GM20431 (cell line): ENCODE measurements around the gene FEN1.

Source experiments
- in situ Hi-C: fragments of 300-500 bp; cut with MseI, MboI; formaldehyde crosslinking; loops from one replicate; pipeline ENCODE4 v1.15.0; 2020; ENCODE audit warnings: low sequenced_read_pairs; ENCODE audit not compliant: unreplicated experiment

Gene FEN1

DNA sequence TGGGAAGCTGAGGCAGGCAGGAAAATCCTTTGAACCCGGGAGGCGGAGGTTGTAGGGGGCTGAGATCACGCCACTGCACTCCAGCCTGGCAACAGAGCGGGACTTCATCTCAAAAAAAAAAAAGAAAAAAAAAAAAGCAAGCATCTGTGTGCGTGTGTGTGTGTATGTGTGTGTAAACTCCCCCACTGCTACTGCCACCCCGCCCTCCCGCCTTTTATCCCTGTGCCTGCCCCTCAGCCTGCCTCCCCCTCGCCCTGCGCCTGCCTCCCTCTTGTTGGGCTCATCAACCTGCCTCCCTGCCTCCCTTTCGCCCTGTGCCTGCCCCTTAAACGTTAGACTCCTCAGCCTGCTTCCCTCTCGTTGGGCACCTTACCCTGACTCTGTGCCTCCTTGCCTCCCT, 18.3 kb upstream of the FEN1 start:
- in situ Hi-C loops = no loop called here

DNA sequence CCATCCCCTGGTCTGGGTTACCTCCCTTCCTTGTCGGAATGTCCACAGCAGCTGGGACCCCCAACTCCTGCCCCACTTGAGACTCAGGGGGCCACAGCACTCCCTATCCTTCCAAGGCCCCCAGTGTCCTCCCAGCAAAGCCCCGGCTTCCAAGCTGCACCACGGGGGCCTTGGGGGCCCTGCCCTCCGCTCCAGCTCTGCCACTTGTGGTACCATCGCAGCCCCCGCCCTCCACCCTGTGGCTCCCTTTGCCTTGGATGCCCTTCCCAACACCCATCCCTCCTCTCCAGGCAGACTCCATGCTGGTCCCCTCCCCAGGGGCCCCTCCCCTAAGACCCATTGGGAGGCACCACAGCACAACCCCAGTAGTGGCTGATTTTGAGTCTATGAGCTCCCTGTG, 17.6 kb upstream of the FEN1 start:
- in situ Hi-C loops = no loop called here

DNA sequence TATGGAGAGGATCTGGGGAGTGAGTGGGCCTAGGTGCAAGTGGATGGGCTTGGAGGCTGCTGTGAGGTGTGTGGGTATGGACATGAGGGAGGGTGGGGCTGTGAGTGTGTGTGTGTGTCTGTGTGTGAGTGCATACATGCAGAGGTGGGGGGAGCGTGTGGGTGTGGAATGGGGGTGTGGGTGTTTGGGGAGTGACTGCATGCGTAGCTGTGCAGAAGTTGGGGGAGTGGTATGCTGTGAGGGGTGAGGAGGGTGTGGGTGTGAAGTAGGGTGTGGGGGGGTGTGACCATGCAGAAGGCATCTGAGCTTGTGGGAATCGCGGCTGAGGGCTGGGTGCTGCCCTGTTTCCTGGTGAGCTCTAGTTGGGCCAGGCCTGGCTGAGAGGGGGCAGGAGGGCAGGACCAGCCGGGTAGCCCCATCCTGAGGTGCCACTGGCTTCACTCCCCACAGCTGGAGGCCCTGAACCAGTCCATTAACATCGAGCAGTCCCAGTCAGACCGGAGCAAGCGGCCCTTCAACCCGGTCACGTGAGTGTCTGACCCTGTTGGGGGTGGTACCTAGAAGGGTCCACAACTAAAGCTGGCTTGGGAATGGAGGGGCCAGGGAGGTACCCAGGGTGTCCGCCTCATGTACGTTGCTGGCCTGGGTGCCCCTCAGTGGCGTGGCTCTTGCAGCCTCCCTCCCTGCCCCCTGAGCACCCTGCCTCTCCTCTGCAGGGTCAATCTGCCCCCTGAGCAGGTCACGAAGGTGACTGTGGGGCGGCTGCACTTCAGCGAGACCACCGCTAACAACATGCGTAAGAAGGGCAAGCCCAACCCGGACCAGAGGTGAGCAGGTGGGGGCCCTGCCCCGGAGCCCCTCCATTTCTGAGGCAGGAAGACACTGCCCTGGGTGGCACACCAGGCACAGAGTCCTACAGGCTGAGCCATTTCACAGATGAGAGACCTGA, 16.8 kb upstream of the FEN1 start:
- in situ Hi-C loops = no loop called here

DNA sequence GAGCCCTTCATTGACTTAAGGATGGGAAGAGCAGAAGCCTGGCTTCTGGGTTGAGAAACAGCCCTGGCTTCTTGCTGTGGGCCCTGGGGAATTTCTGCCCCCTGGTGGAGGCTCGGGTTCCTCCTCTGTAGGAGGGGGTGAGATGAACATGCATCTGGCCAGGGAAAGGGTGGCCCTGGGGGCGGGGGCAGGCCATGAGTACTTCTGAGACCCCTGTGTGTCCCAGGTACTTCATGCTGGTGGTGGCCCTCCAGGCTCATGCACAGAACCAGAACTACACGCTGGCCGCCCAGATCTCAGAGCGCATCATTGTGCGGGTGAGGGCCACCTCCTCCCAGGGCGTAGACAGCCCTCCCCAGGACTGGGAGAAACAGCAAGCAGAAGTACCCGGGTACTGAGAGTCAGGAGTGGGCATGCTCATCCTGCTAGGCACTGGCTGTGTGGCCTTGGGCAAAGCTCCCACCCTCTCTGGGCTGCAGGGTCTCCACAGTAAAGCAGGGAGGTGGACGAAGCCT, 16.1 kb upstream of the FEN1 start:
- in situ Hi-C loops = no loop called here

DNA sequence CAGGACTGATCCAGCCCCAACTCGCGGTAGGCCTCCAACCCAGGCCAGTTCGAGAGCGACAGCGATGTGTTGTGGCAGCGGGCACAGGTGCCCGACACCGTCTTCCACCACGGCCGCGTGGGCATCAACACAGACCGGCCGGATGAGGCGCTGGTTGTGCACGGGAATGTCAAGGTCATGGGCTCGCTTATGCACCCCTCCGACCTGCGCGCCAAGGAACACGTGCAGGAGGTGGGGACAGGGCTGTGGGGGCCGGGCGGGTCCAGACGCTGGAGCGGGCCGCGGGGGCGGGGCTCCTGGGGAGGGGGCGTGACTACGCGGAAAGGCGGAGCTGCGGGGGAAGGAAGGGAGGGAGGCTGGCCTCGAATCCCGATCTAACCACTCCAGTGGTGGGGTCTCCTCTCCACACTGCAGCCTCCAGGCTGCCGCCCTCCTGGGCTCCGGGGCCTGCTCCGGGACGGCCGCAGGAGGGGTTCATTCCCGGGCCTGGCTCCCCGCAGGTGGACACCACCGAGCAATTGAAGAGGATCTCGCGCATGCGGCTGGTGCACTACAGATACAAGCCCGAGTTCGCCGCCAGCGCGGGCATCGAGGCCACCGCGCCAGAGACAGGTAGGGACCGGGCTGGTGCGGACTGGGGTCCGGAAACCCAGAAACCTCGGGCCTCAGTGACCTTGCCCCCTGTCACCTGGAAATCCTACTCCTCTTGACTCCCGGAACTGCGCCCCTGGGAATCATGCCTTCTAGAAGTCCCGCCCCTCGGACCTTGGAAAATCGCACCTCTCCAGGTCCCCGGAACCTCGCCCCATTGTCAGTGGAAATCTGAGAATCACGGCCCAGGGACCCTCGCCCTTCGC, 15.2 kb upstream of the FEN1 start:
- in situ Hi-C loops = no loop called here

DNA sequence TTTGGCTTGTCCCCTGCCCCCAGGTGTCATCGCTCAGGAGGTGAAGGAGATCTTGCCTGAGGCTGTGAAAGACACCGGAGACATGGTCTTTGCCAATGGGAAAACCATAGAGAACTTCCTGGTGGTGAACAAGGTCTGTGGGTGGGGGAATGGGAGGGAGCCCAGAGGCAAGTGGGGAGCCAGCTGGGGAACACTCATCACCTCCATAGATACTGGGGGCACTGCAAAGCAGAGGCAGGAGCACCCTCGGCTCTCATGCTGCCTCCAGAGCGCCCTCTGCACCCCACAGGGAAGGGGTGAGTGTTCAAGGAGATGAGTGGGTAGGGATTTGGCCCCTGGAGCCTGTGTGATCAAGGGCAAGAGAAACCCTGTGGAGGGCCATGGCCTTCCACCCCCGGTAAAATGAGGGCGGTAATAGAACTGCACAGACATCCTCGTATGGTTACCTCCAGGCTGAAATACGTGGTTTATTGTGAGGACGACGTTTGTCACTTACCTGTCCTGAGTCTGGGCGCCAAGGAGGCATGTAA, 14.3 kb upstream of the FEN1 start:
- in situ Hi-C loops = no loop called here

DNA sequence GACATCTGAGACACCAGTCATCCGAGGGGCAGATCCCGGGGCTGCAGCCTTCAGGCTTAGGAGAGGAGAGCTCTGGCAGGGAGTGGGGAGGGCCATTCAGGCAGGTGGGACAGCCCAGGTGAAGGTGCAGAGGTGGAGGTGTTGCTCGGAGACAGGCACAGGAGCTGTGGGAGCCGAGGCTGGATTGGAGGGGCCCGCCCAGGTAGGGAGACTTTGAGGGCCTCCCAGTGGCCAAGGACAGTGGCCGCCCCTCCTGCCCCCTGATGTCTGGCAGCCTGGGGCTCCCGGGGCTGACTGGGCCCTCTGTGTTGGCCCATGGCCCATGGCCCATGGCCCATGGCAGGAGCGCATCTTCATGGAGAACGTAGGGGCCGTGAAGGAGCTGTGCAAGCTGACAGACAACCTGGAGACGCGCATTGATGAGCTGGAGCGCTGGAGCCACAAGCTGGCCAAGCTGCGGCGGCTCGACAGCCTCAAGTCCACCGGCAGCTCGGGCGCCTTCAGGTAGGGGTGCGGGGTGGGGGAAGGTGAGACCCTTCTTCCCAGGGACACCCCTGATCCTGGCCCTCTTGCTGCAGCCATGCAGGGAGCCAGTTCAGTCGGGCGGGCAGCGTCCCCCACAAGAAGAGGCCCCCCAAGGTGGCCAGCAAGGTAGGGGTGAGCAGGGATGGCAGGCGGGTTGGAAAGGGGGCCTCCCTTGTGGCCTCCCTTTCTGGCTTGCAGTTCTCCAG, 13.6 kb upstream of the FEN1 start:
- in situ Hi-C loops = no loop called here

DNA sequence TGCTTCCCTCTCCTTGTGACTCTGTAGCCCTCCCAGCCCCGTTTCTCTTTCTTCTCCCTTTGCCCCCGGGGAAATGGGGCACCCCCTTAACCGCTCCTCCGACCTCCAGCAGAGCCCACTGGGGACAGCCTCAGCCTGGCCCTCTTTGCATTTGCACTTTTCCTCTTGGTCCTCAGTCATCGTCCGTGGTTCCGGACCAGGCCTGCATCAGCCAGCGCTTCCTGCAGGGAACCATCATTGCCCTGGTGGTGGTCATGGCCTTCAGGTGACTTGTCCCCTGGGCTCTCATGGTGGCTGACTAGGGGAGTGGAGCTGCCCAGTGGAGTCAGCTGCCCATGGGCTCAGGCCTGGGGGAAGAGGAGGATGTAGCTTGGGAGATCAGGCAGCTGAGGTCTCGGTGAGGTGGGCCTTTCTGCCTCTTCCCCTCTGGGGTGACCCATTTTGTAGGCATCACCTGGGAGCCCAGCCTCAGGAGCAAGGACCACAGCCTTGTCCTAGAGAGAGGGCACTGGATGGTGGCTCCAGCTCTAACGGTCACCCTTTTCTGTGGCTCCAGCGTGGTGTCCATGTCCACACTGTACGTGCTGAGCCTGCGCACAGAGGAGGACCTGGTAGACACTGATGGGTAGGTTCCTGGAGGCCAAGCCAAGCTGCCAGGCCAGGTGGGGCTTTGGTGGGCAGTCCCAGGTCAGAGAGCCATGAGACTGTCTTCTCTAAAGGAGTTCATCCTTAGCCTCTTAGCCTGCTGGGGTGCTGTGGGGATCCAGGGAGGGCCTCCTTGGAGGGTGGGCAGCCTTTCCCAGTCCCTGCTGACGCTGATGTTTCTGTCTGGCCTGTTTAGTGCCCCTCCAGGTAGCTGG, 12.8 kb upstream of the FEN1 start:
- in situ Hi-C loops = no loop called here

DNA sequence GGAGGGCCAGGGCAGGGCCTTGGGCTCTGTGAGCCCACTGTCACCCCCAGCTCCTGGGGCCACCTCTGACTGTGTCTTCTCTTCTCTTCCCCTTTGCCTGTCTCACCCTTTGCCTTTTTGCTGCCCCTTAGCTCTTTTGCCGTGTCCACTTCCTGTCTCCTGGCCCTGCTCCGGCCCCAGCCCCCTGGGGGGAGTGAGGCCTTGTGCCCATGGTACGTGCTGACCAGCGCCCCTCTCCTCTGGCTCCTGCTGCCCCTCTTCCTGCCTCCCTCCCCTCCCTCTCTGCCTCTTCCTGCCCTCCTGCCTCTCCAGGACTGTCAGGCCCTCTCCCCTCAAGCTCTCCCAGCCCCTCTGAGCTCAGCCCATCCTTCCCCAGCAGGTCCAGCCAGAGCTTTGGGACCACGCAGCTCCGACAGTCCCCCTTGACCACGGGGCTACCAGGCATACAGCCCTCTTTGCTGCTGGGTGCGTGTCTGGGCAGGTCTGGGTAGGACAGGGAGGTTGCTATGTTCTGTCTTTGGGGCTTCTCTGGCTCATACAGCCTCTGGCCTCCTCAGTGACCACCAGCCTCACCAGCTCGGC, 12.0 kb upstream of the FEN1 start:
- in situ Hi-C loops = no loop called here

DNA sequence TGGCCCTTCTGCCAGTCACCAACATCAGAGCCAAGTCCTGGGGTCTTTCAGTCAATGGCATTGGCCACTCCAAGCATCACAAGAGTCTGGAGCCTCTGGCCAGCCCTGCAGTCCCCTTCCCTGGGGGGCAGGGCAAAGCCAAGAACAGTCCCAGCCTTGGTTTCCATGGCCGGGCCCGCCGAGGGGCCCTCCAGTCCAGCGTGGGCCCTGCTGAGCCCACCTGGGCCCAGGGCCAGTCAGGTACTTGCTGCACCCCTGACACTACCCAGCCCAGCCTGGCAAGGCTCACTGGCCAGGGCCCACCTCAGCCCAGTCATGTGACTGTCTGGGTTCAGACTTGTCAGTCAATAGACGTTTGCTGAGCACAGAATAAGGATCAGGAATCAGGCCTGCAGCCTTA, 11.1 kb upstream of the FEN1 start:
- in situ Hi-C loops = no loop called here

DNA sequence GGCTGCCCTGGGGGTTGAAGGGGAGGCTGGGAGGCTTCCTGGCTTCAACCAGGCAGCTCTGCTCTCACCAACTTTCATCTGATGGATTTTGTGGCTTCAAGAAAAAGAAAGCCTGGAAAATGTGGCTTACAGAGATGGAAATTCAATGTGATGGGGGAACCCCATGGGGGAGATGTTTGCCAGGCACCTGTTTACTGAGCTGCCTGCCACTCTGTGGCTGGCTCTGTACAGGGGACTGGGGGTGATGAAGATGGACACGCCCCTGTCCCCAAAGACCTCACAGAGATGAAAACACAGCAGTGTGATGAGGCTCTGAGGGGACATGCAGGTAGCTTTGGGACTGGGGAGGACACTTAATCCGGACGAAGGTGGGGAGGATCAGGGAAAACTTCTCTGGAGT, 10.4 kb upstream of the FEN1 start:
- in situ Hi-C loops = no loop called here

DNA sequence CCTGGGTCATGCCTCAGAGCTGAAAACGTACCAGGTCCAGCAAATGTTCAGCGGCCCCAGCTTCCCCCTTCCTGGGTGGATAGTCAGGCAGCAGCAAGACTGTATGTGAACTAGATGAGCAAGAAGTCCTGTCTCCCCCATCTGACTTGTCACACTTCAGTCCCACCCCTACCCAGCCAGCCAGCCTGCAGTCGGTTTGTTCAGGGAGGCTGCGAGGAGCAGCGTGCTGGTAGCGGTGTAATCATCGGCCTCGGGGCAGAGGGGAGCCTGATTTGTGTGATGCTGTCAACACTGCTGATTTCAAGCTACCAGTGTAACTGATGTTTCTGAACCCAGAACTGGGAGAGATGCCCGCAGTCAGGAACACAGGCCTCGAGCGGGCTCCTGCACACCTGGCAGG, 9.9 kb upstream of the FEN1 start:
- in situ Hi-C loops = no loop called here

DNA sequence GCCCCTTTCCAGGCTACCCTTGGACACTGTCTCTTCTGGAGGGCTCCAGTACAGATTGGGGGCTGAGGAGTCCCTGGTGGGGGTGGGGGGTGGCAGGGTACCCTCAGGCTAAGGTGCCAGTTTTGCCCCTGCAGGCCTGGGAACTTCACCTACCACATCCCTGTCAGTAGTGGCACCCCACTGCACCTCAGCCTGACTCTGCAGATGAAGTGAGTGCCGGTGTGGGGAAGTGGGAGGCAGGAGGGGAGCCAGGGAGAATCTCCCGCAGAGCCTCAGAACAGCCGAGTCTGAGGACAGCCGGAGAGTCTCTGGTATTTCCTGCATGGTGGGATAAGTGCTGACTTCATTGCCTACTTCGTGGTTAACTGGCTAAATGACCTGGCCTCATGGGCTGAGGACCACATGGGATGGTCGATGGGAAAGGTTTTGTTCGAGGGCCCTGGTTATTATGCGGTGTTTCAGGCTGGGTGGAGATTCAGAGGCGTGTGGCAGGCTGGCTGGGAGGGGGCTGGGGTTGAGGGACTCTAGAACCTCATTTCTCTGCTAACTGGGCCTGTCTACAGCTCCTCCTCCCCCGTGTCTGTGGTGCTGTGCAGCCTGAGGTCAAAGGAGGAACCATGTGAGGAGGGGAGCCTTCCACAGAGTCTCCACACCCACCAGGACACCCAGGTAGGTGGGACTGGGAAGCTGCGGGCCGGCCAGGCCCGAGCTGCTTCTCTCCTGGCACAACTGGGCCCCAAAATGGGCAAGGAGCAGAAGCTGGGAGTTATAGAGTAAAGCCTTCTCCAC, 8.8 kb upstream of the FEN1 start:
- in situ Hi-C loops = no loop called here

DNA sequence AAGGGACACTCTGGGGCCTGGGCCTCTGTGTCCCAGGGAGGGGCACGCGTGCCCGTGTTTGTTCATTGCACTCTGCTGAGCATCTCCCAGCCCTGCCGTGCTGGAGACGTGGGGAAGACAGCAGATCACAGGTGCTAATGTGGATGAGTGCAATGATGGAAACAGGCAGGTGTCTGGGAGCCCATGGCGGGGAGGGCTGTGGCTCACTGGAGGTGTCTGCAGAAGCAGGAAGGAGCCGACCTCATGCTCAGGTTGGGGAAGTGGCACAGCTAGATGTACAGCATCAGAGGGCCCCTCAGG, 8.3 kb upstream of the FEN1 start:
- in situ Hi-C loops = no loop called here

DNA sequence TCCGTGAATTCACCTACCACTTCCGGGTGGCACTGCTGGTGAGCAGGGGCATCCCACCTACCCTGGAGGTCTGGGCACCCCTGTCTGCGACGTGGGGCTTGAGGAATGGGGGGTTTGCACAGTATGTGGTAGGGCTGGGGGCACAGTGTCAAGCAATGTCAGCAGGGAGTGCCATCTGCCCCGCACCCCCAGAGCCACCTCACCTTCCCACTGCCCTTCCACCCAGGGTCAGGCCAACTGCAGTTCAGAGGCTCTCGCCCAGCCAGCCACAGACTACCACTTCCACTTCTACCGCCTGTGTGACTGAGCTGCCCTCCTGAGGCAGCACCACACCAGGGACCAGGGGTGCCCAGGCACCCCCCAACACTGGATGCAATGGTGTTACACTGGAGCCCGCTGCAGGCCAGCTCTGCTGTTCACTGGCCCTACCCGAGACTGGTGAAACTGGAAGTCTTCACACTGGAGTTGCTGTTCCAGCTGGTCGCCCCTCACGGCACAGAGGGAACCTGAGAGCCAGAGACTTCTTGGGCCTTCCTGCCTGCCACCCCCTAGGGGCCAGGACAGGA, 6.8 kb upstream of the FEN1 start:
- in situ Hi-C loops = no loop called here

DNA sequence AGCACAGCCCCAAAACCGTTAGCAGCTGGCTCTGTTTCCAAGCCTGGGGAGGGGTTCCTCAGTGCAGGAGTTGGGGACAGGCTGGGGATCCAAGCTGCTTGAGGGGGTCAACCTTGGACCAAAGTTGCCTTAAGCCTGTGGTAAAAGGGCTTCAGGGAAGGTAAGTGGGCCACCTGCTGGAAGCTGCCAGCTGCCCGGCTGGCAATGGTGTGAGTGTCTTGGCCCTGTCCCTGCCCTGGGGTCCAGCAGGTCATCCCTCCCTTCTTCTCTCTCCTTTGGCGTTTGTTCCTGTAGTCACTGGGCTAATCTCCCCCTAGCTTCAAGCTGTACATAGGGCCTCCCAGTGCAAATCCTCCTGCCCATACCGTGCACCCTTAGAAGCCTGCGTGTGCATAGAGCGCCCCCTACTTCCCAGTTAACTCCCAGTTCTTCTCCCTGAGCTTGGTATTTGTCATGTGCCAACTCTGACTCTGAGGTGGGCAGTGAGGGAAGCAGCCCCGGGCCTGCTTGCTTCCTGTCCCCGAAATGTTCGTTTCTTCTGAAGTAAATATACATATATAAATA, 4.7 kb upstream of the FEN1 start:
- in situ Hi-C loops = no loop called here

DNA sequence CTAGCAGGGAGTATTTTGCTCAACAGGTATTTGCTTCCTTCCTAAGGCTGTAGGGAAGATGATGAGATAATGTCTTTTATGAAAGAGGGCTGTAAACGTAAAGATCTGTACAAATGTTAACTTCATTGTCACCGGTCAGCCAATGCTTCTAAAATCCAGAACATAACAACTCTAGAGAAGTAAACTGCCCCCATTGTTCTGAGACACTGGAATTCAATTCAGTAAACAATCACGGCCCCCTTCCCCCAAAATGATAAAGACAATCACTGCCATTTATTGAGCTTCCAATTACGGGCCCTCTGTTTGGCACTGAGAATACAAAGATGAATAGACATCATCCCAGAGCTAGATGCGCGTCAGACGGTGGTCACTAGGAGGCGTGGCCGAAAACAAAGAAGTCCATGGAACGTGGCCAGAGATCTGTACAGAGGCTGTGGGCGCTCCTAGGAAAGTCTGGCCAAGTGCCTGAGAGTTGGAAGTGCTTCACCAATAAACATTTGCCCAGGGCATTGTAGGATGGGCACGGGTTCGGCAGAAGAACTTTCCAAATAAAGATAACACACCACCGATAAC, 888 bp upstream of the FEN1 start:
- in situ Hi-C loops = no loop called here
